ENCODE results near the gene H1-8.
"Not testable (repeated sequence)": the region's sequence is repeated elsewhere in the genome, so short reads cannot be mapped to it uniquely, and the experiment has no call there.

The H1-8 gene

DNA sequence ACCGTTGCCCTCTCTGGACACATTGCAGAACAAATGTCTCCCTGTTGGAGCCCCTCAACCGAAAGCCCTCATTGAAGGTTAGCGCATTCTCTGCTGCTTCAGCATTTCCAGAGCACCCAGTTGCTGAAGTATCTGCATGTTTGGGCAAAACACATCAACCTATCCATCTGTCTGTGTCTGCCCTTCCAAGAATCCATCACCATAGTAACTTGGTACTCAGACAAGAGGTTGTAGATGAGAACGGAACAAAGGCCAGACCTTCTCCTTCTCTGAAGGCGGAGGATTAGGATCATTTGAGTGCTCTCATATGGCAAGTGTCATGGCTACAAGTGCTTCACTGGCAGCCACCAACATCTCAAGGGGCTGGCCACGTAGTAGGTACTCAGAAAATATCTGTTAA is 37.6 kb upstream of the H1-8 start:
- Mint-ChIP-seq H3K36me3 (ENCODE audit: low read depth) (no peaks in the 10 kb centered on the region), H3K27me3 (ENCODE audit: low read depth) (no peaks in the 10 kb centered on the region), H3K27ac (no peak overlapping the region), H3K4me1 (ENCODE audit: low read depth) (no peaks in the 10 kb centered on the region), H3K4me3 (no peak overlapping the region), H3K9me3 (no peaks in the 10 kb centered on the region)
- DNase-seq (ENCODE audit: low spot score), result no peak

DNA sequence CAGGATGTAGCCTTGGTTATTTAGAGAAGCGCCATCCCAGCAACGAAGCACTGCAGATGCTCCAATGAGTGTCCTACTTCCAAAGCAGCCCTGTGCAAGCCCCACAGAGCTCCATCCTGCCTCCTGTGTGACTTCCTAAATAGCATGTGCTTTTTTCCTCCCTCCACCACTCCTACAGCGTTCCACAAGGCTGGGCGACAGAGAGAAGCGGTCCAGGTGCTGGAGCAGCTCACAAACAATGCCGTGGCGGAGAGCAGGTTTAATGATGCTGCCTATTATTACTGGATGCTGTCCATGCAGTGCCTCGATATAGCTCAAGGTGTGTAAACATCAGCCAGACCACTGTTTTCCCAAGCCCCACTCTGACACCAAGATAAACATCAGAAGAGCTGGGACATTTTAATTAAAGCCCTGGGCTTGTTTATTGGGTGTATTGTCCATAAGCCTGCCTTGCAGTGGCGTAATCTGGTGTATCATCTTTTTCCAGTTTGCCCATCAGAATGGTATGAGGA is 36.7 kb upstream of the H1-8 start:
- Mint-ChIP-seq H3K9me3 (no peaks in the 10 kb centered on the region), H3K4me1 (ENCODE audit: low read depth) (peaks cover 3% of the 10 kb centered on the region), H3K27ac (no peak overlapping the region), H3K27me3 (ENCODE audit: low read depth) (no peaks in the 10 kb centered on the region), H3K4me3 (no peak overlapping the region), H3K36me3 (ENCODE audit: low read depth) (no peaks in the 10 kb centered on the region)
- no peak for DNase-seq (ENCODE audit: low spot score)

DNA sequence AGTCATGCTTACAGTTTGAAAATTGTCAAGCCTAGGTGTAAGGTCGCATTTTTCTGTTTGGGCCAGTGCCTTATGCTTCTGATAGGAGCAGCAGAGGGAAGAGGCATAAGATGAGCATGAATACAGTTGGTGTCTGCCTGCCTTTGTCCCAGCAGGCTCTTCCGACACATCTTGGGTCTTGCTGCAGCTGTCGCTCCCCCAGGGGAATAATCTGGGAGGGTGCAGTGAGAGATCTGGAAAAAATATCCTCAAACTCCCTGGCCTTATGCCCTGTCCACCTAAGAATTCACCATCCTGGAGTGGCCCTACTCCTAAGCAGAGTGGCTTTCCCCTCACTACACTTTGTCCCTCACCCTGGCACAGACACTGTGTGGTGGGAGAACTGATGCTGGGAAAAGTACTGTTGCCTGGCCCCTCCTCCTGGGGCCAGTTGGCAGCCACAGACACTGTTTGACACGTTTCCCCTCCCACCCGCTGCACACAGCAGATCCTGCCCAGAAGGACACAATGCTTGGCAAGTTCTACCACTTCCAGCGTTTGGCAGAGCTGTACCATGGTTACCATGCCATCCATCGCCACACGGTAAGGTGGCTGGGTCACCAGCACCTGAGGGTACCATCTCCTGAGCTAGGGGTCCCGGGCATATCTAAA is 35.7 kb upstream of the H1-8 start:
- Mint-ChIP-seq H3K4me3 (no peak overlapping the region), H3K9me3 (no peaks in the 10 kb centered on the region), H3K27ac (no peak overlapping the region)

DNA sequence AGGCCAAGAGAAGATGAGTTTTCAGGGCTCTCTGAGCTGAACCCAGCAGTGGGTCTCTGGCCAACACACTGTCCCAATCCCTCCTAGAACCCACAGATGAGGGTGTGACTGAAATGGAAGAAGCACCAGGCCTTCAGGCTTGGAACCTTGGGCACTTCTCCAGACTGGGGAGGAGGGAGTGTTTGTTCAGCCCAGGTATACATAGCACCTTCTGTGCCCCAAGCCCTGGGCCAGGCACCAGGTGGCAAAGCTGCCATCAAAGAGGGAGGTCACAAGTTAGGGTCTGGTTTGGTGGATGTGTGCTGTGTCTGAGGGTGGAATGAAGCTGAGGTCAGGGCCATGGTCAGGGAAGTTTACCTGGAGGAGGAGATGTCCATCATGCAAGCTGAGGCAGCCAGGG is 30.4 kb upstream of the H1-8 start:
- Mint-ChIP-seq H3K4me3 (no peak overlapping the region), H3K9me3 (no peaks in the 10 kb centered on the region), H3K27me3 (ENCODE audit: low read depth) (no peaks in the 10 kb centered on the region), H3K27ac (no peak overlapping the region), H3K36me3 (ENCODE audit: low read depth) (no peaks in the 10 kb centered on the region), H3K4me1 (ENCODE audit: low read depth) (peaks cover 3% of the 10 kb centered on the region)
- DNase-seq (ENCODE audit: low spot score), result no peak

More for the DNA sequence above, 35.7 kb upstream of the H1-8 start:
- DNase-seq (ENCODE audit: low spot score), result no peak
- Mint-ChIP-seq H3K4me1 (ENCODE audit: low read depth) (peaks cover 3% of the 10 kb centered on the region), H3K36me3 (ENCODE audit: low read depth) (no peaks in the 10 kb centered on the region), H3K27me3 (ENCODE audit: low read depth) (no peaks in the 10 kb centered on the region)

DNA sequence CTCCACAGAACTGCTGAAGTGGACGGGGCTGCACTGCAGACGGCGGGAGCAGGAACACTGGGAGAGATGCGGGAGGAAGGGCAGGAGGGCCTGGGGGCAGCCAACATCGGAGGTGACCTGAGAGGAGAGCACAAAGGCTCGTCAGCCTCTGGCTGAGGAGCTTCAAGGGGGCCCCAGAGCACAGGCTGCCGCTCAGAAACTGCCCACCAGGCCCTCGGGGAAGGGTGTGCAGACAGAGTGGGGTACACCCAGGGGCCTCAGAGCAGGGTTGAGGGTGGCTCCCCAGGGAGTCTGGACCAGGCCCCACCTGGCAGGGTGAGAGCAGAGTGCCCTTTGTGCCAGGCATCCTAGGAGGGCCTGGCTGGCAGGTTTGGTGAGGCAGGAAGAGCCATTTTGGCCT is 29.3 kb upstream of the H1-8 start:
- no peak for DNase-seq (ENCODE audit: low spot score)
- Mint-ChIP-seq H3K9me3 (no peaks in the 10 kb centered on the region), H3K4me1 (ENCODE audit: low read depth) (peaks cover 3% of the 10 kb centered on the region), H3K27ac (no peak overlapping the region), H3K4me3 (no peak overlapping the region), H3K36me3 (ENCODE audit: low read depth) (no peaks in the 10 kb centered on the region), H3K27me3 (ENCODE audit: low read depth) (no peaks in the 10 kb centered on the region)

DNA sequence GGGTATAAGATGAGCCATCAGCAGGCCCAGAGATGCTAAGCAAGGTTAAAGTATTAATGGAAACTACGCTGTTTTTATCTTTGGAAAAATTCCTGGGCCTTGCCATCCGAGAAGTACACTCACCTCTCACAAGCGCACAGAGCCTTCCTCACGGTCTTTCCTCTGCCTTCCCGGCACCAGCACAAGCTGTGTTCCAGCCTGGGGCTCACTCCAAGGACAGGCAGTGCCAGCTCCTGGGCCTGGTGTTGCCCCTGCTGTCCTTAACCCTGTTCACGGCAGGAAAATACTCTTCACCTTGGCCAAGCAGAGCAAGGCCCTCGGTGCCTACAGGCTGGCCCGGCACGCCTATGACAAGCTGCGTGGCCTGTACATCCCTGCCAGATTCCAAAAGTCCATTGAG is 28.9 kb upstream of the H1-8 start:
- no peak for DNase-seq (ENCODE audit: low spot score)
- Mint-ChIP-seq H3K27me3 (ENCODE audit: low read depth) (no peaks in the 10 kb centered on the region), H3K36me3 (ENCODE audit: low read depth) (no peaks in the 10 kb centered on the region), H3K4me1 (ENCODE audit: low read depth) (peaks cover 3% of the 10 kb centered on the region), H3K9me3 (no peaks in the 10 kb centered on the region), H3K4me3 (no peak overlapping the region), H3K27ac (no peak overlapping the region)

DNA sequence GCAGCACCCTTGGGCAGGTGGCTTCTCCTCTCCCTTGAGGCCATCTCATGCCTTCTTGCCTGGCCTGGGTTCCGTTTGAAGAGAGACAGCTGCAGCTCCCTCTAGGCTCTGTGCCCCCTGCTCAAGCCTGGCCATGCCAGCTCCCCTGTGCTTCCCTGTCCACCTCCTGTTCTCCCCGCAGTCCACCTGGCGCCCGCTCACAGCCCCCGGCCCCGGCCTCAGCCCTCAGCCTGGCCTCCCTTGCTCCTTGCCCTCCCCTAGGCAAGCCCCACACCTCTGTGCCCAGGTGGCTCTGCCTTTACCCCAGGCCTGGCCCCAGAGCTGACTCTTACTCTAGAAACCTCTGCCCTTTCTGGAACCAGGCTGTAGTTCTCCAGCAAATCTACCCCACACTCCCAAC is 28.4 kb upstream of the H1-8 start:
- no peaks in the 10 kb centered on the region for H3K9me3 Mint-ChIP-seq
- no peak overlapping the region for H3K4me3 Mint-ChIP-seq
- no peaks in the 10 kb centered on the region for H3K27me3 Mint-ChIP-seq (ENCODE audit: low read depth)
- H3K4me1 Mint-ChIP-seq (ENCODE audit: low read depth), result peaks cover 3% of the 10 kb centered on the region
- H3K36me3 Mint-ChIP-seq (ENCODE audit: low read depth), result no peaks in the 10 kb centered on the region
- no peak for DNase-seq (ENCODE audit: low spot score)
- no peak overlapping the region for H3K27ac Mint-ChIP-seq

DNA sequence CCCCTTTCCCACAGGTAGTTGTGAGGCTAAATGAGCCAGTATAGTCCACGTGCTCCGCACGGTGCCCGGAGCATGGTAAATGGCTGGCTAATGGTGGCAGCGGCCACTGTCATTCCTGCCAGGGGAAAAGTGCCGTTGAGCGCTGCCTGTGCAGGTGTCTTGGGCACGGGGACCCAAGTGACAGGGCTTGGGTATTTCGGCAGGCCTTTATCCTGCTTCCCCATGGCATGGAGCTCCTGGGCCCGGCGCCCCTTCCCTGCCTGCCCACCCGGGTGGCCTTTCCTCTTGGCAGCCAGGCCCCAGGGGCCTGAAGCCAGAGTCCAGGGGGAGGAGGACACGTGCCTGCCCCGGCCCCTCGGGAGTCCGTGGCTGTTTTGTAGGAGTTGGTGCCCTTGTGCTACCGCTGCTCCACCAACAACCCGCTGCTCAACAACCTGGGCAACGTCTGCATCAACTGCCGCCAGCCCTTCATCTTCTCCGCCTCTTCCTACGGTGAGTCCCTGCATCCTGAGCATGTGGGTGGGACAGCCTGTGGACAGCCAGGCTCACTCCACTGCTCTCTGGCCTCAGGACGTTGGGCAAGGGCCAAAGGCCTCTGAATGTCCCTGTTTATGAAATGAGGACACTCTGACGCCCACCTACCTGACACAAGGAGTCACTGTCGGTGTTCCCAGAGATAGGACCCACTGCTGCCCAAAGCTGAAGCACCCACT is 27.7 kb upstream of the H1-8 start:
- not testable (repeated sequence) for DNase-seq (ENCODE audit: low spot score); H3K27me3 Mint-ChIP-seq (ENCODE audit: low read depth); H3K4me1 Mint-ChIP-seq (ENCODE audit: low read depth); H3K27ac Mint-ChIP-seq; H3K9me3 Mint-ChIP-seq; H3K36me3 Mint-ChIP-seq (ENCODE audit: low read depth); H3K4me3 Mint-ChIP-seq

DNA sequence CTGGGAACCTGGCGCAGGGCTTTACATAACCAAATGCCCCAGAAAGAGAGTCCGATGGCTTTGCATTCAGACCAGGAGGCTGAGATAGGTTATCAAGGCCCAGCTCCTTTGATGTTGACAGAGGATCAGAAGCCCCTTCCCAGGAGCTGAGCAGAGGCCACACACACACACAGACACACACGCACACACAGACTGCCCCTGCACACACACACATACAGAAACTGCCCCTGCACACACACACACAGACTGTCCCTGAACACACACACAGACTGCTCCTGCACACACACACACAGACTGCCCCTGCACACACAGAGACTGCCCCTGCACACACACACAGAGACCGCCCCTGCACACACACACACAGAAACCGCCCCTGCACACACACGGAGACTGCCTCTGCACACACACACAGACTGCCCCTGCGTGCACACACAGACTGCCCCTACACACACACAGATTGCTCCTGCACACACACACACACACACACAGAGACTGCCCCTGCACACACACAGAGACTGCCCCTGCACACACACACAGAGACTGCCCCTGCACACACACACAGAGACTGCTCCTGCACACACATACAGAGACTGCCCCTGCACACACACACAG is 27.0 kb upstream of the H1-8 start:
- not testable (repeated sequence) for H3K4me1 Mint-ChIP-seq (ENCODE audit: low read depth); H3K9me3 Mint-ChIP-seq; DNase-seq (ENCODE audit: low spot score); H3K4me3 Mint-ChIP-seq; H3K27ac Mint-ChIP-seq; H3K36me3 Mint-ChIP-seq (ENCODE audit: low read depth); H3K27me3 Mint-ChIP-seq (ENCODE audit: low read depth)

DNA sequence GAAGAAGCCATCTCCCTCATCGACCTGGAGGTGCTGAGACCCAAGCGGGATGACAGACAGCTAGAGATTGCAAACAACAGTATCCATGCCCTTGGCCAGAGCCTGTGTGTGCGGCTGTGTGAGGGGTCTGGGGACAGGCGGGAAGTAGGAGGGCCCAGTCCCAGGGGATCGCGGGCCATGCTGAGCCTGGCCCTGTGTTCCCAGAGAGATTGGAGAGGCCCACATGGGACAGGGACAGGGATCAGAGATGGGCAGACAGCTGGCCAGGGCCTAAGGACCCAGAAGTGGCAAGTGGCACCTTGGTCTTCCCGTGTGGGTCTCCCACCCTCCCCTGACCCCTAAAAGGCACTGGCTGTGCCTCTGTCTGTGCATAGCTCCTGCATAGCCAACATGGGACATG is 25.5 kb upstream of the H1-8 start:
- Mint-ChIP-seq H3K36me3 (ENCODE audit: low read depth) (no peaks in the 10 kb centered on the region), H3K9me3 (no peaks in the 10 kb centered on the region), H3K27me3 (ENCODE audit: low read depth) (no peaks in the 10 kb centered on the region), H3K4me1 (ENCODE audit: low read depth) (no peaks in the 10 kb centered on the region), H3K27ac (no peak overlapping the region), H3K4me3 (no peak overlapping the region)
- DNase-seq (ENCODE audit: low spot score), result no peak

DNA sequence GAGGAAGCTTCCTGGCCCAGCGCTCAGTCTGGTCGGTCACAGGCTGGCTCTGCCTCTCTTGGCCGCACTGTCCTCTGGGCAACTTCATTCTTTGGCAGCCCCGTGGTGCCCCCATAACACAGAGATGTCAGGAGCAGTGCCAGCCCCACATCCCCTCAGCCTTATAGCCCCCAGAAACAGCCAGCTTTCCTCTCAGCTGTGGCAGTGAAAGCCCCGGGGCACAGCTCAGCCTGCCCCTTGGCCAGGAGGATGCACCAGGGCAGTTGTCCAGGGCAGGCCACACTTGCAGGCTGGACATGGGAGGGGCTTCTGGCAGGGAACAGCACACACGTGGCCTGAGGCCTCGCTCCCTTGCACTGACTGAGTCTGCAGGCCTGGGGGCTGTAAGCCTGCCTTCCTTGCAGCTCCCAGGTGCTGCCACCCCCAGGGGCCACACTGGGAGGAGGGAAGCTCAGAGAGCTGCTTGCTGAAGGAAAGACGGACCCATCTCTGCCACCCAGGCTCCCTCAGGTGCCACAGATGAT is 24.9 kb upstream of the H1-8 start:
- Mint-ChIP-seq H3K9me3 (no peaks in the 10 kb centered on the region), H3K36me3 (ENCODE audit: low read depth) (no peaks in the 10 kb centered on the region), H3K4me3 (no peak overlapping the region), H3K27me3 (ENCODE audit: low read depth) (no peaks in the 10 kb centered on the region), H3K4me1 (ENCODE audit: low read depth) (no peaks in the 10 kb centered on the region), H3K27ac (no peak overlapping the region)
- no peak for DNase-seq (ENCODE audit: low spot score)

DNA sequence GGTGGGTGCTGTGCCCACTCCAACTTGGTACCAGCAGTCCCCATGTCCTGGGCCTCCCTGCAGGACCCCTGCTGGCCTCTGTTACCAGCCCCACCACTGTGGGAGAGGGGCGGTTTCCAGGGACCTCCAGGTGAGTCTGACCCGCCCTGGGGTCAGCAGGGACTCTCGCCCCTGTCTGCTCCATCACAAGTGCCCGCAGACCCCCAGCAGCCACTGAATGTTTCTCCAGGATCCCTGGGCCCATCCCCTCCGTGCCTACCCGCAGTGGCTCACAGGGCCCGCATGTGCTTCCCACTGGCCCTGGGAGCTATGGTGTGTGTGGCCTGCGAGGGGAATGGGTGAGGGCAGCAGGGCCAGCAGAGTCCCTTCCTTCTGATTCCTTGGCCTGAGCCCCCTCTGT is 24.4 kb upstream of the H1-8 start:
- Mint-ChIP-seq H3K4me3 (no peak overlapping the region), H3K4me1 (ENCODE audit: low read depth) (no peaks in the 10 kb centered on the region), H3K9me3 (no peaks in the 10 kb centered on the region), H3K27ac (no peak overlapping the region), H3K36me3 (ENCODE audit: low read depth) (no peaks in the 10 kb centered on the region), H3K27me3 (ENCODE audit: low read depth) (no peaks in the 10 kb centered on the region)
- DNase-seq (ENCODE audit: low spot score), result no peak

DNA sequence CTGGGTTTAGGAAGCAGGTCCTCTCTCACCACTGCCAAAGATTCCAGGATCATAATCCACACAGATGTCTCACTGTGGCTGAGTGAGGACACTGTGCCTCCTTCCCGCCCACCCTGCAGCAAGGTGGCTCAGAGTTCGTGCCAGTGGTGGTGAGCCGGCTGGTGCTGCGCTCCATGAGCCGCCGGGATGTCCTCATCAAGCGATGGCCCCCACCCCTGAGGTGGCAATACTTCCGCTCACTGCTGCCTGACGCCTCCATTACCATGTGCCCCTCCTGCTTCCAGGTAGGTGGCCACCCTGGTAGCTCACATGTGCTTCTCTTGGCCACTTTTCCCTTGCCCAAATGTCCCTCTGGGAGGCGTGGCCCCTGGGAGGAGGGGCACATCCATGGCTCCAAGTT is 23.5 kb upstream of the H1-8 start:
- Mint-ChIP-seq H3K27ac (no peak overlapping the region), H3K4me3 (no peak overlapping the region)
- no peak for DNase-seq (ENCODE audit: low spot score)

DNA sequence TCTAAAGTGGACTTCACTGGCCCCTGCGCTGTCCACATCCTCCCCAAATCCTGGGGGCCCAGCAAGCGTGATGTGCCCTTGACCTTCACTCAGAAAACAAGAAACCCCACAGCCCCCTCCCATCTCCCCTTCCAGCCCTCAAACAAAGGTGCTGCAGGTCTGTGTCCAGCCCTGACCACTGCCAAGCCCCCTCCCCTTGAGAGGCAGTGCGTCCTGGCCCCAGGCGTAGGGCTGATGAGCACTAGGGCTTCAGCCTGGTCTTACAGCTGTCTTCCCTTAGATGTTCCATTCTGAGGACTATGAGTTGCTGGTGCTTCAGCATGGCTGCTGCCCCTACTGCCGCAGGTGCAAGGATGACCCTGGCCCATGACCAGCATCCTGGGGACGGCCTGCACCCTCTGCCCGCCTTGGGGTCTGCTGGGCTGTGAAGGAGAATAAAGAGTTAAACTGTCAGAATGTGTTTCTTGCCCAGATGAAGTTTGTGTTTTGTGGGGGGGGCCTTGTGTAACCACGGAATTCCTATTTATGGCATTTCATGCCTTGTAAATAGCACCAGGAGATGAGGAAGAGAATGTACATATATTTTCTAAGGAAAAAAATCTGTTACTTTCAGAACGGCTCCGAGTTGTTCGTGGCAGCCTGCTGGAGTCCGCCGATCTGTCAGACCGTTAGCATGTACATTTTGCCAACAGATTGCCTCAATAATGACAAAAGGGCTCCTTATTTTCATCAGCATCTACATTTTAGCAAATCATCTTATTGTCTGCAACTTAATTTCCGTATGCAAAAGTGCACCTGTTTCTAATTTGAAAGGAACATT is 22.9 kb upstream of the H1-8 start:
- Mint-ChIP-seq H3K4me3 (no peak overlapping the region), H3K27ac (no peak overlapping the region), H3K27me3 (ENCODE audit: low read depth) (no peaks in the 10 kb centered on the region), H3K36me3 (ENCODE audit: low read depth) (no peaks in the 10 kb centered on the region), H3K4me1 (ENCODE audit: low read depth) (no peaks in the 10 kb centered on the region), H3K9me3 (no peaks in the 10 kb centered on the region)
- DNase-seq (ENCODE audit: low spot score), result no peak

More for the DNA sequence above, 23.5 kb upstream of the H1-8 start:
- Mint-ChIP-seq H3K36me3 (ENCODE audit: low read depth) (no peaks in the 10 kb centered on the region), H3K9me3 (no peaks in the 10 kb centered on the region), H3K27me3 (ENCODE audit: low read depth) (no peaks in the 10 kb centered on the region), H3K4me1 (ENCODE audit: low read depth) (no peaks in the 10 kb centered on the region)

Data from T-helper 2 cell treated with Interferon-gamma antibody and Interleukin-4, amounts not matched to agents 5 μg/mL and 100 μg/mL, for 36 hours (primary cell).